ENCODE measurements around the gene CCSER2.

CCSER2 gene

GRCh38 chr10:84348860-84349259 lies 20.5 kb downstream of the CCSER2 start:
- ATAC-seq (no peak), DNase-seq (no peak)

- ATAC-seq, result peak; percentile 91
- peak; percentile 74 for DNase-seq
Observed at GRCh38 chr10:84352251-84352842, 24.0 kb downstream of the CCSER2 start.

GRCh38 chr10:84353052-84353803 lies 24.8 kb downstream of the CCSER2 start:
- ATAC-seq (no peak), DNase-seq (no peak)

DNA sequence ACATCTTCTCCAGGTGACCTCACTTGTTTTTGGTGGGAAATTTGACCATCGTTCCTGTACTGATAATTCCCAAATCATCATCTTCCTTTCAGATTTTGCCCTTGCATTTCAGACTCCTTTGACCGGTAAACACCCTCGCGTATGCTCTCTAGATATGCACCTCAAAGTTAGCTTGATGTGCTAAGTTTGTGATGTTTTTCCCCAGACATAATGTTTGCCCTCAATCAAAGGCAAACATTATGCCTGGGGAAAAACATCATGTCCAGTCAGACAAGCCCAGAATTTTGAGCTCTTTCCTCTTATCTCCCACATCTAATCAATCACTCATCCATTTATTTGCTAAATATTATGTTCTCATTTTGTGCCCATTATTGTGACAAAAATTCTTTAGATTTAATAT lies 26.2 kb downstream of the CCSER2 start:
- DNase-seq, result no peak
- ATAC-seq, result no peak

DNA sequence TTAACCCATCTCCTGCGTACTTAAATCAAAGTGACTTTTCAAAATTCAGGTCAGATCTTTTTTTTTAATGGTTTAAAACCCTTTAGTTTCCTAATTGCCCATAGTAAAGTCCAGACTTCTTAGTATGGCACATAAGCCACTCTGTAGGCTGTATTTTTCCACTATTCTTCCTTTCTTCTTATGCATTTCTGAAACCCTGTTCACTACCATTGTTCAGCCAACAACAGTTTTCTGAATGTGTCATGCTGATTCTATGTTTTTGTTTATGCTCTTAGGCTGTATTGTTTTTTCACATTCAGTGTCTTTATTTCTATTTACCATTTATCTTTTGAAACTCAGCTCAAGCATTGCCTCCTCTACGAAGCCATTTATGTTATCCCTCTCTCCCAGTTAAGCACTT lies 26.7 kb downstream of the CCSER2 start:
- ATAC-seq (no peak), DNase-seq (no peak)

DNA sequence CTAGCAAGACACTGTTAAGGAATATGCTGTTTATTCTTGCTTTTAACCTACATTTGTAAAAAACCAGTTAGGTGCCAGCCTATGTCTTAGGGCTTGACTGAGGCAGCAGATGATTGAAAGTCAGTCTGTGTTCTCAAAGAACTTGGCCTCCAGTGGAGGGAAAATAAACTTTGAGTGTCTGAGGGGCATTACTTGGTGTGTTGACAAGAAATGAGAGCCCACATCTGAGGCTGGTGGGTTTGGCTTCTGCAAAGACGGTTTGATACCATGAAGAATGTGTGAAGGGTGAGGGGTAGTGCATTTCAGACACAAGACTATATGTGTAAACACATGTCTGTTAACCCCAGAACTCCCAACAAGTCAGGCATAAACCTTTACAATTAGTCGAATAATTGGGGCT lies 28.5 kb downstream of the CCSER2 start:
- no peak for ATAC-seq

GRCh38 chr10:84358743-84359142 lies 30.4 kb downstream of the CCSER2 start:
- DNase-seq (no peak), ATAC-seq (peak; percentile 38)

More for the DNA sequence above, 28.5 kb downstream of the CCSER2 start:
- DNase-seq, result no peak

- ATAC-seq (no peak), DNase-seq (no peak)
Observed at GRCh38 chr10:84360637-84361365, 32.4 kb downstream of the CCSER2 start.

GRCh38 chr10:84365335-84365881 lies 37.0 kb downstream of the CCSER2 start:
- DNase-seq, result no peak
- ATAC-seq, result peak; percentile 38

DNA sequence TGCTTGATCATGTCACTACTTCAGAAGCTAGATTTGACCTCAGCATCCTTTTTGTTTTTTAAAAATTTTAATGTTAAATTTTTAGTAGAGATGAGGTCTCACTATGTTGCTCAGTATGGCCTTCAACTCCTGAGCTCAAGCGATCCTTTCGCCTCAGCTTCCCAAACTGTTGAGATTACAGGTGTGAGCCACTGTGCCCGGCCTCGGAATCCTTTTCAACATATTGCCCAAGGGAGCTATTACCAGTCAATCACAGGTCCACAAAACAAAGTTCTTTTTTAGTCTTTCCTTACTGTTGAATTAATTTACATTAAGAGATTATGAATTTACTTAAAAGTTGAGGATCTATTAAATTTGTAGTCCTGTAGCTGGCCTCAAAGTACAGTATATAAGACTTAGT lies 37.7 kb downstream of the CCSER2 start:
- DNase-seq (no peak), ATAC-seq (no peak)

- ATAC-seq (no peak), DNase-seq (no peak)
Observed at GRCh38 chr10:84367256-84367655, 38.9 kb downstream of the CCSER2 start.

DNA sequence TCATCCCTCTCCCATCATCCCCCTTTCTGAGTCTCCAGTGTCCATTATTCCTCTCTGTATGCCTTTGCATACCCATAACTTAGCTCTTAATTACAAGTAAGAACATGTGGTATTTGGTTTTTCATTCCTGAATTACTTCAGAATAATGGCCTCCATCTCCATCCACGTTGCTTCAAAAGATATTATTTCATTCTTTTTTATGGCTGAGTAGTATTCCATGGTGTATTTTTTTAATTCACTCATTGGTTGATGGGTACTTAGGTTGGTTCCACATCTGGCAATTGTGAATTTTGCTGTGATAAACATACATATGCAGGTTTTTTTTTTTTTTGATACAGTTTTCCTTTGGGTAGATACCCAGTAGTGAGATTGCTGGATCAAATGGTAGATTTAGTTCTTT lies 40.4 kb downstream of the CCSER2 start:
- no peak for ATAC-seq

GRCh38 chr10:84370283-84370682 lies 41.9 kb downstream of the CCSER2 start:
- ATAC-seq (no peak), DNase-seq (no peak)

More for the DNA sequence above, 40.4 kb downstream of the CCSER2 start:
- DNase-seq, result no peak

DNA sequence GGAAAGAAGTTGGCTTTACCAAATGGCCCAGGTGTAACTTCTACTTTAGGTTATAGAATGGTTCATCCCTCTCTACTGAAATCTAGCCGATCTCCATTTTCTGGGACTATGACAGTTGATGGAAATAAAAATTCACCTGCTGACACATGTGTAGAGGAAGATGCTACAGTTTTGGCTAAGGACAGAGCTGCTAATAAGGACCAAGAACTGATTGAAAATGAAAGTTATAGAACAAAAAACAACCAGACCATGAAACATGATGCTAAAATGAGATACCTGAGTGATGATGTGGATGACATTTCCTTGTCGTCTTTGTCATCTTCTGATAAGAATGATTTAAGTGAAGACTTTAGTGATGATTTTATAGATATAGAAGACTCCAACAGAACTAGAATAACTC lies 43.6 kb downstream of the CCSER2 start:
- no peak for DNase-seq
- peak; percentile 46 for ATAC-seq

- ATAC-seq (no peak), DNase-seq (no peak)
Observed at GRCh38 chr10:84373000-84373399, 44.6 kb downstream of the CCSER2 start.

GRCh38 chr10:84374455-84374854 lies 46.1 kb downstream of the CCSER2 start:
- DNase-seq (no peak), ATAC-seq (no peak)

GRCh38 chr10:84375011-84375410 lies 46.6 kb downstream of the CCSER2 start:
- peak; percentile 36 for DNase-seq
- no peak for ATAC-seq

GRCh38 chr10:84375881-84376280 lies 47.5 kb downstream of the CCSER2 start:
- ATAC-seq, result no peak

DNA sequence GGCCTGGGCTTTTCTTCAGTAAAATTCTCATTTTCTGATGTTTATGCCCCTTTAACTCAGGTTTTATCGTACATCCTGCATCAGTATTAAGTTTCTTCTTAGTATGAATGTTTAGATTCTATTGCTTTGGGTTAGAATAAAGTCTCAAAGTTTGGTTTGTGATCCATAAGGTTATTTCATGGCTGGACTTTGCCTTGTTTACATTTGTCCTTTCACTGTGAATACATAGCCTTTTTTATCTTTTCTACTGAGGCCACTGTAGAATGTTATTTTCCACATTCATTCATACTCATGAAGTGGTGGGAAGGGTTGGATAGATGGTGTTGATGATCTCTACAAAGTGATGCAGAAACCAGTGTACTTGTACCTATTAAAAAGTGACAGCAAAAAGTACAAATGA lies 59.8 kb downstream of the CCSER2 start:
- ATAC-seq, result no peak
- no peak for DNase-seq

More at GRCh38 chr10:84375881-84376280, 47.5 kb downstream of the CCSER2 start:
- no peak for DNase-seq

- ATAC-seq, result no peak
- no peak for DNase-seq
Observed at GRCh38 chr10:84390364-84390763, 62.0 kb downstream of the CCSER2 start.

DNA sequence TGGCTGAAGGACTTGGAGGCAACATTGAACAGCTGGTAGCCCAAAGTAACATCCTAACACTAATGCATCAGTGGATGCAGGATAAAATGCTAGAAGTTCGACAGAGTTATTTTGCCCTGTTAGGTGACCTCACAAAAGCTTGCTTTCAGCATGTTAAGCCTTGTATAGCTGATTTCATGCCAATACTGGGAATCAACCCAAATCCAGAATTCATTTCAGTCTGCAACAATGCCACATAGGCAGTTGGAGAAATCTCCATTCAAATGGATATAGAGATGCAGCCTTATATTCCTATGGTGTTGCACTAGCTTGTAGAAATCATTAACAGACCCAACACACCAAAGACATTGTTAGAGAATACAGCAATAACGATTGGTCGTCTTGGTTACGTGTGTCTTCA lies 62.9 kb downstream of the CCSER2 start:
- ATAC-seq, result no peak
- no peak for DNase-seq

DNA sequence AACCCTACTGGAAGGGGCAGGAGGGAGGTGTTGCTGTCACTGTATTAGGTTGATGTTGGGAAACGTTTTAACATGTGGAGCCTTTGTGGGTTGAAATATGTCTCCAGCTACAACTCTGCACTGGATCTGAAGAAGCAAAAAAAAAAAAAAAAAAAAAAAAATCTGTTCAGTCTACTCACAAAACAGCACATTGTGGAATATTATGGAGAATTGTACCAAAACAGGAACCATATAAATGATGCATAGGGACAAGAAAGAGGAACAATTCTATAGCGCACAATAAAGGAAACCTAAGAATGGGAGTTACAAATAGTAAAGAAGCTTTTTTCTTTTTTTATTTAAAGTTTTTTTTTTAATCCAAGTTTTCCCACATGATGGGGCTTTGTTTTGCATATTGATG lies 63.8 kb downstream of the CCSER2 start:
- ATAC-seq (no peak), DNase-seq (no peak)

- DNase-seq, result no peak
- no peak for ATAC-seq
Observed at GRCh38 chr10:84395581-84395980, 67.2 kb downstream of the CCSER2 start.

Measured in stimulated activated naive CD8-positive, alpha-beta T cell treated with anti-CD3 and anti-CD28 coated beads, Interleukin-15, Interleukin-2, amounts not matched to agents 100 U/mL and 50 U/mL, for 24 hours (primary cell).